ENCODE data around the gene FLNC. TPM values are rescaled to one million over a fixed set of nuclear protein-coding genes. Genes with fewer than 3 reads are reported as not detected.

Gene FLNC
- total and polyA plus RNA-seq, 9 of the 15 experiments (the other 6 are each of a cell fraction or from before 2014, with no cell fraction given) = 0.90 to 155 (median 28.8) TPM

DNA sequence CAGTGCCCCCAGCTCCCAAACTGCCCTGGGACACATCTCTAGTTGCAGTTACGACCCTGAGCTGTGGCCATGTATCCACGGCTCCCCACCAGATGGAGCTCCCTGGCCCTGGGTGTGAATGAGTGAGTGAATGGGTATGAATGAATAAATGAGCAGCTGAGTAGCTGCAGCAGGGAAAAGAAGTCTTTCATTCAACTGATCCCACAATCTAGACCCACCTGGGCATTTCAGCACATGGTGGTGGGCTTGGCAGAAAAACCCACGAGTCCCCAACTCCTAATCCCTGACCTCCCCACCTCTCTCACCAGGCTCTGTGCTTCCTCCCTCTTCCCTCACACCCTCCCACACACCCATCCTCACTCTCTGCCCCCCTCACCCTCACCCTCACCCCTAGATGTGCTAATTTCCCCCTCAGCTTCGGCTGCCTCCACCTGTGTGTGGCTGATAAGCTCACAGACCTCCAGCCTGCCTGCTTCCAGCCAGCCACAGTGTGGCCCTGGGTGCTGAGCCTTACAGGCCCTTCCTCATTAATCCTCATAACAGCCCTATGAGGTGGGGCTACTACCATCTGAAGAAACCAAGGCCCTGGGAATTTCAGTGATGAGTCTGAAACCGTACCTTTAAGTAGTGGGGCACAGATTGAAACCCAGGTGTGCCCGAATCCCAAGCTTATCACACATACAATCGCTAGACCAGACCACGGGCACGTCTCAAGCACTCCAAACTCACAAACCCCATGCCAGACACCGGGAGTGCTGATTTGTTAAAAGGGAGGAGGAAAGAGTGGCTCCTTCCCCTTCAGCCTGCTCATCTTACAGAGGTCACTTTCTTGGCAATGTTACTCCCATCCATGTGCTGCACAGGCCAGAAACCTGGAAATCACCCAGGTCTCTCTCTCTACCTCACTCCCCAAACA is 30.2 kb downstream of the FLNC start:
- POLR2A ChIA-PET = interaction anchor here (0.6 to 7.1 kb wide), 12 partner anchors 9 to 363 kb away, joined by 3 to 47 read pairs (median 5); partner anchors contain the start of gene CALU
- intact Hi-C loops (cut with micrococcal nuclease) = loop anchor here (1.0 to 5.0 kb wide), 5 partner anchors 20 to 383 kb away; partner anchors contain the start of gene METTL2B
- peak; percentile 96 for FAIRE-seq
- TF ChIP-seq HDAC2 (IDR thresholded peaks at IDR 0.05) (peak; percentile 98), TAF15 (IDR thresholded peaks at IDR 0.05; ENCODE audit: low read depth, low read length) (no peak), ZNF134 (CRISPR knock-in tag; conservative IDR thresholded peaks at IDR 0.05) (no peak), ZNF41 (CRISPR knock-in tag; conservative IDR thresholded peaks at IDR 0.05) (no peak; the same call in none of the 2 replicates), FOXK2 (conservative IDR thresholded peaks at IDR 0.05 in 1 of 2, IDR thresholded peaks at IDR 0.05 in 1 of 2; ENCODE audit: low read depth in 2 of 2) (peak; percentile 19 to 45; a peak in 3 of 4 replicates), FIP1L1 (IDR thresholded peaks at IDR 0.05; ENCODE audit: low read depth, low read length, poor library complexity, severe bottlenecking) (no peak)
- TF ChIP-seq, protein P1, sequence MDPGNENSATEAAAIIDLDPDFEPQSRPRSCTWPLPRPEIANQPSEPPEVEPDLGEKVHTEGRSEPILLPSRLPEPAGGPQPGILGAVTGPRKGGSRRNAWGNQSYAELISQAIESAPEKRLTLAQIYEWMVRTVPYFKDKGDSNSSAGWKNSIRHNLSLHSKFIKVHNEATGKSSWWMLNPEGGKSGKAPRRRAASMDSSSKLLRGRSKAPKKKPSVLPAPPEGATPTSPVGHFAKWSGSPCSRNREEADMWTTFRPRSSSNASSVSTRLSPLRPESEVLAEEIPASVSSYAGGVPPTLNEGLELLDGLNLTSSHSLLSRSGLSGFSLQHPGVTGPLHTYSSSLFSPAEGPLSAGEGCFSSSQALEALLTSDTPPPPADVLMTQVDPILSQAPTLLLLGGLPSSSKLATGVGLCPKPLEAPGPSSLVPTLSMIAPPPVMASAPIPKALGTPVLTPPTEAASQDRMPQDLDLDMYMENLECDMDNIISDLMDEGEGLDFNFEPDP (CRISPR knock-in tag; IDR thresholded peaks at IDR 0.05) = peak; percentile 18; the same call in 1 of the 2 replicates
- TF ChIP-seq, protein P2, sequence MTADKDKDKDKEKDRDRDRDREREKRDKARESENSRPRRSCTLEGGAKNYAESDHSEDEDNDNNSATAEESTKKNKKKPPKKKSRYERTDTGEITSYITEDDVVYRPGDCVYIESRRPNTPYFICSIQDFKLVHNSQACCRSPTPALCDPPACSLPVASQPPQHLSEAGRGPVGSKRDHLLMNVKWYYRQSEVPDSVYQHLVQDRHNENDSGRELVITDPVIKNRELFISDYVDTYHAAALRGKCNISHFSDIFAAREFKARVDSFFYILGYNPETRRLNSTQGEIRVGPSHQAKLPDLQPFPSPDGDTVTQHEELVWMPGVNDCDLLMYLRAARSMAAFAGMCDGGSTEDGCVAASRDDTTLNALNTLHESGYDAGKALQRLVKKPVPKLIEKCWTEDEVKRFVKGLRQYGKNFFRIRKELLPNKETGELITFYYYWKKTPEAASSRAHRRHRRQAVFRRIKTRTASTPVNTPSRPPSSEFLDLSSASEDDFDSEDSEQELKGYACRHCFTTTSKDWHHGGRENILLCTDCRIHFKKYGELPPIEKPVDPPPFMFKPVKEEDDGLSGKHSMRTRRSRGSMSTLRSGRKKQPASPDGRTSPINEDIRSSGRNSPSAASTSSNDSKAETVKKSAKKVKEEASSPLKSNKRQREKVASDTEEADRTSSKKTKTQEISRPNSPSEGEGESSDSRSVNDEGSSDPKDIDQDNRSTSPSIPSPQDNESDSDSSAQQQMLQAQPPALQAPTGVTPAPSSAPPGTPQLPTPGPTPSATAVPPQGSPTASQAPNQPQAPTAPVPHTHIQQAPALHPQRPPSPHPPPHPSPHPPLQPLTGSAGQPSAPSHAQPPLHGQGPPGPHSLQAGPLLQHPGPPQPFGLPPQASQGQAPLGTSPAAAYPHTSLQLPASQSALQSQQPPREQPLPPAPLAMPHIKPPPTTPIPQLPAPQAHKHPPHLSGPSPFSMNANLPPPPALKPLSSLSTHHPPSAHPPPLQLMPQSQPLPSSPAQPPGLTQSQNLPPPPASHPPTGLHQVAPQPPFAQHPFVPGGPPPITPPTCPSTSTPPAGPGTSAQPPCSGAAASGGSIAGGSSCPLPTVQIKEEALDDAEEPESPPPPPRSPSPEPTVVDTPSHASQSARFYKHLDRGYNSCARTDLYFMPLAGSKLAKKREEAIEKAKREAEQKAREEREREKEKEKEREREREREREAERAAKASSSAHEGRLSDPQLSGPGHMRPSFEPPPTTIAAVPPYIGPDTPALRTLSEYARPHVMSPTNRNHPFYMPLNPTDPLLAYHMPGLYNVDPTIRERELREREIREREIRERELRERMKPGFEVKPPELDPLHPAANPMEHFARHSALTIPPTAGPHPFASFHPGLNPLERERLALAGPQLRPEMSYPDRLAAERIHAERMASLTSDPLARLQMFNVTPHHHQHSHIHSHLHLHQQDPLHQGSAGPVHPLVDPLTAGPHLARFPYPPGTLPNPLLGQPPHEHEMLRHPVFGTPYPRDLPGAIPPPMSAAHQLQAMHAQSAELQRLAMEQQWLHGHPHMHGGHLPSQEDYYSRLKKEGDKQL (CRISPR knock-in tag; IDR thresholded peaks at IDR 0.05; ENCODE audit: borderline replicate concordance) = no peak
- TF ChIP-seq, protein P3, sequence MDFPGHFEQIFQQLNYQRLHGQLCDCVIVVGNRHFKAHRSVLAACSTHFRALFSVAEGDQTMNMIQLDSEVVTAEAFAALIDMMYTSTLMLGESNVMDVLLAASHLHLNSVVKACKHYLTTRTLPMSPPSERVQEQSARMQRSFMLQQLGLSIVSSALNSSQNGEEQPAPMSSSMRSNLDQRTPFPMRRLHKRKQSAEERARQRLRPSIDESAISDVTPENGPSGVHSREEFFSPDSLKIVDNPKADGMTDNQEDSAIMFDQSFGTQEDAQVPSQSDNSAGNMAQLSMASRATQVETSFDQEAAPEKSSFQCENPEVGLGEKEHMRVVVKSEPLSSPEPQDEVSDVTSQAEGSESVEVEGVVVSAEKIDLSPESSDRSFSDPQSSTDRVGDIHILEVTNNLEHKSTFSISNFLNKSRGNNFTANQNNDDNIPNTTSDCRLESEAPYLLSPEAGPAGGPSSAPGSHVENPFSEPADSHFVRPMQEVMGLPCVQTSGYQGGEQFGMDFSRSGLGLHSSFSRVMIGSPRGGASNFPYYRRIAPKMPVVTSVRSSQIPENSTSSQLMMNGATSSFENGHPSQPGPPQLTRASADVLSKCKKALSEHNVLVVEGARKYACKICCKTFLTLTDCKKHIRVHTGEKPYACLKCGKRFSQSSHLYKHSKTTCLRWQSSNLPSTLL (IDR thresholded peaks at IDR 0.05) = no peak

More for the DNA sequence above, 30.2 kb downstream of the FLNC start:
- peak overlapping the region; percentile 78 for H3K4me2 ChIP-seq (ENCODE audit: insufficient read depth, low read length)
- H3K9me3 ChIP-seq (replicated peaks; ENCODE audit: control insufficient read depth, insufficient read depth, low read depth, low read length) = no peaks in the 10 kb centered on the region
- CTCF ChIA-PET (ENCODE audit: low intra/inter-chr PET ratio) = interaction anchor here (1.1 kb wide), 1 partner anchor 20 kb away, joined by 5 read pairs; no protein-coding TSS in a partner anchor
- no TSS peak for BruUV-seq (replicated peaks)
- peak overlapping the region; percentile 76 for H2AFZ ChIP-seq (ENCODE audit: low read depth, low read length)
- peak overlapping the region; percentile 57 to 86; a peak in 3 of 4 replicates for H3K9ac ChIP-seq (ENCODE audit: insufficient read depth in 1 of 2, low read depth in 2 of 2, low read length in 2 of 2)
- in situ Hi-C loops (cut with MboI) = no loop called here
- DNase-seq (ENCODE audit: extremely low read depth in 1 of 4, low spot score in 3 of 4) (peak; percentile 91 to 99 (median 94)), ATAC-seq (peak; percentile 70)
- no peaks in the 10 kb centered on the region for H3K9me1 ChIP-seq (ENCODE audit: control insufficient read depth, insufficient read depth, low read length)
- H3K79me2 ChIP-seq (ENCODE audit: control insufficient read depth, insufficient read depth, low read length) = peaks cover 34% of the 10 kb centered on the region
- peaks cover 38 to 75% of the 10 kb centered on the region in 2 experiments for H3K4me1 ChIP-seq (replicated peaks in 1 of 2; ENCODE audit: control insufficient read depth in 2 of 2, insufficient read depth in 2 of 2, low read length in 2 of 2)
- no peaks in the 10 kb centered on the region; the same call in 1 of the 2 replicates for H4K20me1 ChIP-seq (replicated peaks; ENCODE audit: control insufficient read depth, insufficient read depth, low read length)
- WGBS (ENCODE audit: insufficient coverage, low coverage, missing lambda C conversion rate) = 2% methylated on average over 10 of the region's 10 CpGs
- H3K27ac ChIP-seq (ENCODE audit: extremely low read depth, low read depth, low read length) = peak overlapping the region; percentile 84
- H3K27me3 ChIP-seq (ENCODE audit: control insufficient read depth in 2 of 2, insufficient read depth in 2 of 2, low read length in 2 of 2) = no peaks in the 10 kb centered on the region
- peaks cover 51% of the 10 kb centered on the region for H3K36me3 ChIP-seq (ENCODE audit: control insufficient read depth, insufficient read depth, low read length)
- H3K4me3 ChIP-seq = no peak overlapping the region; the same call in 1 of the 2 replicates
